Upper lobe of left lung (tissue), 6 donors: ENCODE data around the gene EXPH5. TPM values are rescaled to one million over a fixed set of nuclear protein-coding genes. Genes with fewer than 3 reads are reported as not detected.

Experiments used
- ATAC-seq, 2 donors: fragments of 200-7000 bp; cut with Tn5 transposase; one replicate each; pipeline ENCODE4 v1.9.1; 2022; ENCODE audit warnings: mild to moderate bottlenecking in 2 of 2, moderate library complexity in 2 of 2; ENCODE audit not compliant: low FRiP score in 2 of 2
- DNase-seq, 2 donors: peaks; one replicate each; pipeline ENCODE4 v3.0.0-alpha.2; 2019 to 2020
- H3K27ac ChIP-seq, 4 donors: fragments of 200-600 bp; sonication (generic); one replicate each; pipeline ENCODE4 v1.5.1; 2016 to 2019
- H3K27me3 ChIP-seq, 4 donors: fragments of 200-600 bp; sonication (generic); one replicate each; pipeline ENCODE4 v1.5.1; 2017 to 2019
- H3K36me3 ChIP-seq, 4 donors: fragments of 200-600 bp; sonication (generic); one replicate each; pipeline ENCODE4 v1.5.1; 2016 to 2019
- H3K4me1 ChIP-seq, 4 donors: fragments of 200-600 bp; sonication (generic); one replicate each; pipeline ENCODE4 v1.5.1; 2018 to 2019
- H3K4me3 ChIP-seq, 4 donors: fragments of 200-600 bp; sonication (generic); one replicate each; pipeline ENCODE4 v1.5.1; 2017 to 2019; ENCODE audit warnings: mild to moderate bottlenecking in 2 of 4, moderate library complexity in 1 of 4
- H3K9me3 ChIP-seq, 4 donors: fragments of 200-600 bp; sonication (generic); one replicate each; pipeline ENCODE4 v1.5.1; 2018 to 2019
- EP300 ChIP-seq, 4 donors: sonication (generic); formaldehyde crosslinking; IDR thresholded peaks; one replicate each; pipeline ENCODE4 v1.5.1; 2017; ENCODE audit warnings: antibody characterized with exemption in 4 of 4, control low read depth in 2 of 4
- POLR2A ChIP-seq, 4 donors: fragments of 450-650 bp; IDR thresholded peaks; one replicate each; pipeline ENCODE4 v1.5.1; 2016 to 2017; ENCODE audit warnings: antibody characterized with exemption in 4 of 4, mild to moderate bottlenecking in 2 of 4
- POLR2AphosphoS5 ChIP-seq, 2 donors: sonication (generic); formaldehyde crosslinking; IDR thresholded peaks; one replicate each; pipeline ENCODE4 v1.5.1; 2017; ENCODE audit warnings: antibody characterized with exemption in 2 of 2
- WGBS, 2 donors: methylation state at CpG; one replicate each; pipeline ENCODE4 v1.1.5; 2017 to 2018; 5-methylcytosine and 5-hydroxymethylcytosine counted together
- total RNA-seq, 6 donors: library from RNA; depleted of rRNA in 4 of 6; stranded (reverse); fragments of >200 nt in 4 of 6; gene quantifications; one replicate each; pipeline versions ENCODE4 v1.1.0 to v1.2.1, GENCODE V29; 2016 to 2021
- TF ChIP-seq, protein P1 (sequence below), 6 experiments: fragments of 450-650 bp in 4 of 6; fragments of 200-600 bp in 2 of 6; sonication (generic) in 2 of 6; IDR thresholded peaks; one replicate each; pipeline ENCODE4 v1.5.1; 2016 to 2019; ENCODE audit warnings: antibody characterized with exemption in 6 of 6
- donor health status: DM: no; HTN: no; CAD: no; lungs with moderate emphysema.
- donor health status: DM: no; HTN: yes; CAD: no; lungs with severe emphysema.

Gene EXPH5
- total RNA-seq, 6 donors from 2014 or later, result 12.8 to 47.0 (median 28.3) TPM

DNA sequence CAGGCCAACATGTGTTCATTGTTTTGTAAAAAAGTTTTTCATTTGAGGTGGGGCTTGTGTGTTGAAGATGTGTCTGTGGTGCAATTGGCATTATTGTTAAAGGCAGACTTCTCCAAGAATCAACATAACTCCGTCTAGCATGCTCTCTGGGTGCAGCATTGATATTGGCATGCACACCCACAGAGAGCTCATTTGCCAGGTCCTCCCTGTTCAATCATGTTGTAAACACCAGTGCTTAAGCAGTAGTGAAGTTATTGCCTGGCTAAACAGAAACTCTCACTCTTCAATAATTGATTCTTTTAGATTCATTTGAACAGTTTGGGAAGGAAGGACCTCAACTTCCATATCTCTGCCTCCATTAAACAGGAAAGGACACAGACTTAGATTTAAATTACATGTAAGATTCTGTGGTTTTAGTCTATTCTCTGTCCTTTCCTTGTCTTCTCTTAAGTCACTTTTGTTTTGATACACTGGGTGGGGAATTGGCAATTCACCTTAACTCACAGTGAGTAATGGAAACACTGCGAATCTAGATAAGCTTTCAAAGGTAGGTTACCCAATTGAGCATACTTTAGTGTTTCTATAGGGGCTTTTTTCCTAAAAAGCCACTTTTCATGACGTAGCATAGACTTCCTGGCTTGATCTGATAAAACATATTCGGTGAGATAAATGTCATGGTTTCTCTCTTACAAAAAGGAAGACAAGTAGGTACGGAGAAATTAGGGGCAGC is 30.8 kb upstream of the EXPH5 start:
- ATAC-seq (no peak), DNase-seq (no peak)
- H3K4me3 ChIP-seq, result no peak overlapping the region
- 81 to 83% methylated on average over 5 of the region's 5 CpGs for WGBS, 2 donors
- no peaks in the 10 kb centered on the region for H3K4me1 ChIP-seq
- no peak for TF ChIP-seq POLR2A (IDR thresholded peaks at IDR 0.05)
- TF ChIP-seq, protein P1, sequence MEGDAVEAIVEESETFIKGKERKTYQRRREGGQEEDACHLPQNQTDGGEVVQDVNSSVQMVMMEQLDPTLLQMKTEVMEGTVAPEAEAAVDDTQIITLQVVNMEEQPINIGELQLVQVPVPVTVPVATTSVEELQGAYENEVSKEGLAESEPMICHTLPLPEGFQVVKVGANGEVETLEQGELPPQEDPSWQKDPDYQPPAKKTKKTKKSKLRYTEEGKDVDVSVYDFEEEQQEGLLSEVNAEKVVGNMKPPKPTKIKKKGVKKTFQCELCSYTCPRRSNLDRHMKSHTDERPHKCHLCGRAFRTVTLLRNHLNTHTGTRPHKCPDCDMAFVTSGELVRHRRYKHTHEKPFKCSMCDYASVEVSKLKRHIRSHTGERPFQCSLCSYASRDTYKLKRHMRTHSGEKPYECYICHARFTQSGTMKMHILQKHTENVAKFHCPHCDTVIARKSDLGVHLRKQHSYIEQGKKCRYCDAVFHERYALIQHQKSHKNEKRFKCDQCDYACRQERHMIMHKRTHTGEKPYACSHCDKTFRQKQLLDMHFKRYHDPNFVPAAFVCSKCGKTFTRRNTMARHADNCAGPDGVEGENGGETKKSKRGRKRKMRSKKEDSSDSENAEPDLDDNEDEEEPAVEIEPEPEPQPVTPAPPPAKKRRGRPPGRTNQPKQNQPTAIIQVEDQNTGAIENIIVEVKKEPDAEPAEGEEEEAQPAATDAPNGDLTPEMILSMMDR (IDR thresholded peaks at IDR 0.05), result no peak
- no peak for TF ChIP-seq EP300 (IDR thresholded peaks at IDR 0.05)
- TF ChIP-seq POLR2AphosphoS5 (IDR thresholded peaks at IDR 0.05), result no peak
- H3K9me3 ChIP-seq, result no peaks in the 10 kb centered on the region
- no peaks in the 10 kb centered on the region for H3K36me3 ChIP-seq
- H3K27ac ChIP-seq, result no peak overlapping the region
- no peaks in the 10 kb centered on the region for H3K27me3 ChIP-seq

DNA sequence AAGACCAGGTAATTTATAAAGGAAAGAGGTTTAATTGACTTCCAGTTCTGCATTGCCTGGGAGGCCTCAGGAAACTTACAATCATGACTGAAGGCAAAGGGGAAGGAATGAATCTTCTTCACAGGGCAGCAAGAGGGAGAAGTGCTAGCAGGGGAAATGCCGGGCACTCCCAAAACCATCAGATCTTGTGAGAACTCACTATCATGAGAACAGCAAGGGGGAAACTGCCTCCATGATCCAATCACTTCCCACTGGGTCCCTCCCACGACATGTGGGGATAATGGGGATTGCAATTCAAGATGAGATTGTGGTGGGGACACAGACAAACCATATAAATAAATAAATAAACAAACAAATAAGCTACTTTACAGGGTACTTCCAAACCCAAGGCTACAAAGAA is 28.8 kb upstream of the EXPH5 start:
- H3K4me3 ChIP-seq, result no peak overlapping the region
- no peaks in the 10 kb centered on the region for H3K27me3 ChIP-seq
- no peaks in the 10 kb centered on the region for H3K36me3 ChIP-seq
- TF ChIP-seq EP300 (IDR thresholded peaks at IDR 0.05), result no peak
- TF ChIP-seq, protein P1 (IDR thresholded peaks at IDR 0.05), result no peak
- no peak for TF ChIP-seq POLR2A (IDR thresholded peaks at IDR 0.05)
- no peak for TF ChIP-seq POLR2AphosphoS5 (IDR thresholded peaks at IDR 0.05)
- no peaks in the 10 kb centered on the region for H3K4me1 ChIP-seq
- 70 to 94% methylated on average over 2 of the region's 2 CpGs for WGBS, 2 donors
- ATAC-seq, result no peak
- H3K9me3 ChIP-seq, result no peaks in the 10 kb centered on the region
- H3K27ac ChIP-seq, result no peak overlapping the region
- DNase-seq, result no peak

DNA sequence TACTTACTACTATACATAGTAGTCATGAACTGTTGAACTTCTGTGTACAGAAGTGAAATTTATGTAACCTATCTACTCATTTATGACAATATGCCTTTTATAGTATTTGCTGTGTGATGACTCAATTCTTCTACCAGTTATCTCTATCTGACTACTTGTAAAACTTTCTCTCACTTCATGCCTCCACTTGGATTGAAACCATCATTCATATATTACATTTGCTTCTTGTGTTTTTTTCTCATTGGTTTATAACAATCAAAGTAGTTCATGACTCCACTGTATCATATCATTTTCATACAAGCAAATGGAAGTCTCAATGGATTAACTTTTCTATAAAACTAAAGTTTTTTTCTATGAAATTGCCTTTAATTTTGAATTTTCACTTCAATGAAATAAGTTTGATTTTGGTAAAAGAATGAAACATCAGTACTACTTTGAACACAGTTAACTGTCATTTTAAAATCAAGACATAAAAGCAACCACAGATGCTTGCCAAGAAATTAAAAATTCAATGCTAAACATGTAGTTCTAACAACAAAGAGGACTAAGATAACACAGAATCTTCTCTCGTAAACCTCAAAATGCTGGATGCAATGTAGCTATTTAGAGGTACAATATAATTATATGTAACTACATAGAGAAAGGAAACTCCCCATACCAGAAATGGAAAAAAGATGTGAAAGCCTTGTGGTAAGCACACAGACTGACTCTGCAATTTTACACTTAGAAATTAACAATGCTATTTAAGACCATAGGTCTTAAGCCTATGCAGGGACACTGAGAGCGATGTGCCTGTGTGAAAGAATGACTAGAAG is 27.6 kb upstream of the EXPH5 start:
- H3K4me1 ChIP-seq, result no peaks in the 10 kb centered on the region
- ATAC-seq, result no peak
- no peak overlapping the region for H3K4me3 ChIP-seq
- no peak for DNase-seq
- TF ChIP-seq EP300 (IDR thresholded peaks at IDR 0.05), result no peak
- no peak for TF ChIP-seq POLR2AphosphoS5 (IDR thresholded peaks at IDR 0.05)
- TF ChIP-seq POLR2A (IDR thresholded peaks at IDR 0.05), result no peak
- TF ChIP-seq, protein P1 (IDR thresholded peaks at IDR 0.05), result no peak
- WGBS, 2 donors, result 69 to 77% methylated on average over 2 of the region's 2 CpGs
- H3K27me3 ChIP-seq, result no peaks in the 10 kb centered on the region
- H3K27ac ChIP-seq, result no peak overlapping the region
- H3K36me3 ChIP-seq, result no peaks in the 10 kb centered on the region
- no peaks in the 10 kb centered on the region for H3K9me3 ChIP-seq

DNA sequence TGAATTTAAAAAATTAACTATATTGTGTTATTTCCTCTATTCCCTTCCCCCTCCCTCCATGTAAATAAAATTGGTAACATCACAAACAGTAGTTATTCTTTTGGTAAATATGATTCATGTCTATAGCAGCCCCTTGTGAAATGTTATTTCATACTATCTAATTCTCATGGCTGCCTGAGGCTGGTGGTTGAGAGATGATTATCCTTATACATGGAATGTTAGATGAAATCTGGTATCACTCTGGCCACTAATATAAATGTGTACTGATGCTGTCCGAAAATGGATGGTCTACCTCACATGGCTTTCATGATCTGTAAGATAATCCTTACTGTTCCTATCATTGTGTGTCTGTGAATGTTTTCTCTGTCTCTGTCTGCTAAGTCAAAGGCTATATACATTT is 25.0 kb upstream of the EXPH5 start:
- TF ChIP-seq, protein P1 (IDR thresholded peaks at IDR 0.05), result no peak
- no peak for TF ChIP-seq EP300 (IDR thresholded peaks at IDR 0.05)
- no peak for TF ChIP-seq POLR2A (IDR thresholded peaks at IDR 0.05)
- TF ChIP-seq POLR2AphosphoS5 (IDR thresholded peaks at IDR 0.05), result no peak

More for the DNA sequence above, 25.0 kb upstream of the EXPH5 start:
- Histone ChIP-seq H3K4me3 (no peak overlapping the region), H3K27ac (no peak overlapping the region), H3K27me3 (no peaks in the 10 kb centered on the region), H3K36me3 (no peaks in the 10 kb centered on the region), H3K4me1 (no peaks in the 10 kb centered on the region), H3K9me3 (no peaks in the 10 kb centered on the region)
- DNase-seq (no peak), ATAC-seq (no peak)
- WGBS, 2 donors, result 90 to 96% methylated on average over 1 of the region's 1 CpG
